ENCODE data around the gene SPPL2A. TPM values are rescaled to one million over a fixed set of nuclear protein-coding genes. Genes with fewer than 3 reads are reported as not detected.

SPPL2A gene
- total and polyA plus RNA-seq, 4 donors = 41.5 to 111 (median 55.9) TPM

Small RNA genes lying within 50 kb of the gene (small RNA-seq; reads per million reads assigned to genes)
- gene AC012100.1 (ENCODE audit: low replicate concordance) (not detected), gene RN7SL354P (ENCODE audit: low replicate concordance) (not detected)

Other genes starting within 250 kb of the SPPL2A start
- gene USP50, start 219.0 kb downstream of the SPPL2A start, total RNA-seq = 1 to 10 TPM in 1 of 2 donors, under 1 TPM in 1; 0.94 to 1.1 TPM
- gene USP50, start 219.0 kb downstream of the SPPL2A start, polyA plus RNA-seq (ENCODE audit: insufficient read length in 2 of 2) = 1 to 10 TPM; 1.1 to 2.3 TPM
- gene TRPM7, start 78.9 kb downstream of the SPPL2A start, total RNA-seq = 10 to 100 TPM; 51.6 to 59.7 TPM
- 10 to 100 TPM; 17.6 to 22.7 TPM for gene TRPM7, start 78.9 kb downstream of the SPPL2A start, polyA plus RNA-seq (ENCODE audit: insufficient read length in 2 of 2)
- gene AP4E1, start 143.0 kb upstream of the SPPL2A start, total RNA-seq = 10 to 100 TPM in 1 of 2 donors, 1 to 10 TPM in 1; 7.1 to 16.8 TPM
- 1 to 10 TPM; 6.4 to 6.8 TPM for gene AP4E1, start 143.0 kb upstream of the SPPL2A start, polyA plus RNA-seq (ENCODE audit: insufficient read length in 2 of 2)